PC-9 (cell line): ENCODE measurements around the gene NUDT22. TPM values are rescaled to one million over a fixed set of nuclear protein-coding genes. Genes with fewer than 3 reads are reported as not detected.
A peak's percentile ranks its signal among the peaks of the same experiment; 100 is the strongest.

Experiments used
- BruUV-seq: library from RNA; stranded (reverse); fragments of 400-500 nt; replicated peaks from 2 replicates; lab custom pipeline; 2021; lab: Mats Ljungman, UMichigan
- CTCF ChIA-PET: fragments of 300-600 bp; sonication (Branson Sonifier 250); formaldehyde crosslinking; loops from one replicate; lab custom pipeline; 2022; ENCODE audit warnings: antibody characterized with exemption; lab: Charles Lee
- POLR2A ChIA-PET: fragments of 300-600 bp; sonication (Branson Sonifier 250); formaldehyde crosslinking; loops from one replicate; lab custom pipeline; 2022; ENCODE audit warnings: antibody characterized with exemption; ENCODE audit not compliant: unreplicated experiment; lab: Charles Lee
- DNase-seq, 2 experiments: peaks; one replicate each; pipeline versions ENCODE4 v3.0.0 to v3.0.0-alpha.2; 2015 to 2022; ENCODE audit warnings: mixed read lengths in 1 of 2
- H2AFZ ChIP-seq: fragments of 200-600 bp; sonication (generic); 2 replicates; pipeline ENCODE4 v1.8.1; 2017; ENCODE audit warnings: antibody characterized with exemption
- H3F3A ChIP-seq: fragments of 200-600 bp; sonication (generic); 2 replicates; pipeline ENCODE4 v1.8.1; 2017; ENCODE audit warnings: antibody characterized with exemption, mild to moderate bottlenecking, low read depth; ENCODE audit not compliant: insufficient read depth
- H3K27ac ChIP-seq: fragments of 200-600 bp; sonication (generic); 2 replicates; pipeline ENCODE4 v1.6.1; 2016; ENCODE audit warnings: mixed run types
- H3K27me3 ChIP-seq: fragments of 200-600 bp; sonication (generic); 2 replicates; pipeline ENCODE4 v1.6.1; 2016; ENCODE audit warnings: low read depth, mixed run types; ENCODE audit not compliant: insufficient read depth
- H3K36me3 ChIP-seq: fragments of 200-600 bp; sonication (generic); 2 replicates; pipeline ENCODE4 v1.6.1; 2016; ENCODE audit warnings: low read depth, mixed run types
- H3K4me1 ChIP-seq: fragments of 200-600 bp; sonication (generic); replicated peaks from 2 replicates; pipeline ENCODE4 v1.6.1; 2016; ENCODE audit warnings: mixed run types; ENCODE audit not compliant: insufficient read depth
- H3K4me2 ChIP-seq: fragments of 200-600 bp; sonication (generic); 2 replicates; pipeline ENCODE4 v1.6.1; 2017; ENCODE audit warnings: mixed run types
- H3K4me3 ChIP-seq: fragments of 200-600 bp; sonication (generic); 2 replicates; pipeline ENCODE4 v1.6.1; 2016; ENCODE audit warnings: mixed run types
- H3K79me2 ChIP-seq: fragments of 200-600 bp; sonication (generic); 2 replicates; pipeline ENCODE4 v1.6.1; 2017; ENCODE audit warnings: low read depth, mixed run types
- H3K9me2 ChIP-seq: fragments of 200-600 bp; sonication (generic); 2 replicates; pipeline ENCODE4 v1.8.1; 2017; ENCODE audit warnings: mild to moderate bottlenecking; ENCODE audit not compliant: insufficient read depth
- H3K9me3 ChIP-seq: fragments of 200-600 bp; sonication (generic); 2 replicates; pipeline ENCODE4 v1.8.1; 2016; ENCODE audit warnings: low read depth; ENCODE audit not compliant: insufficient read depth
- H4K20me1 ChIP-seq: fragments of 200-600 bp; sonication (generic); 2 replicates; pipeline ENCODE4 v1.8.1; 2017; ENCODE audit not compliant: insufficient read depth
- CTCF ChIP-seq: fragments of 200-600 bp; sonication (generic); conservative IDR thresholded peaks from 2 replicates; pipeline ENCODE4 v1.6.1; 2017; ENCODE audit warnings: mixed run types, antibody characterized with exemption, mild to moderate bottlenecking, moderate library complexity
- EZH2 ChIP-seq: fragments of 200-600 bp; sonication (generic); IDR thresholded peaks from 2 replicates; pipeline ENCODE4 v1.8.0; 2017; ENCODE audit warnings: antibody characterized with exemption, low read depth
- intact Hi-C: fragments of 100-400 bp; cut with micrococcal nuclease; formaldehyde crosslinking; loops from one replicate; pipeline ENCODE4 v1.10.0; 2022; ENCODE audit not compliant: unreplicated experiment
- total RNA-seq: library from RNA; stranded (reverse); gene quantifications from 2 replicates; pipeline ENCODE4 v1.2.3, GENCODE V29; 2021

Gene NUDT22
- total RNA-seq, 1 experiment from 2014 or later = 87.4 TPM

DNA sequence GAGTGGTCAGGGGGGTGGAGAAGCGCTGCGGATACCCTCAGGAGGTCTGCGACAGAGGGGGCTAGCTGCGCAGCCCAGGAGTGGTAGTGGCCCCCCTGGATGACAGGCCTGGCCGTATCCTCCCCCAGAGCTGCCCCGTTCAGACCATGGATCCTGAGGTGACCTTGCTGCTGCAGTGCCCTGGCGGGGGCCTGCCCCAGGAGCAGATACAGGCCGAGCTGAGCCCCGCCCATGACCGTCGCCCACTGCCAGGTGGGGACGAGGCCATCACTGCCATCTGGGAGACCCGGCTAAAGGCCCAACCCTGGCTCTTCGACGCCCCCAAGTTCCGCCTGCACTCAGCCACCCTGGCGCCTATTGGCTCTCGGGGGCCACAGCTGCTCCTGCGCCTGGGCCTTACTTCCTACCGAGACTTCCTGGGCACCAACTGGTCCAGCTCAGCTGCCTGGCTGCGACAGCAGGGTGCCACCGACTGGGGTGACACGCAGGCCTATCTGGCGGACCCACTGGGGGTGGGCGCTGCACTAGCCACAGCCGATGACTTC lies 505 bp downstream of the NUDT22 start:
- no peaks in the 10 kb centered on the region for H3K36me3 ChIP-seq
- H3K4me3 ChIP-seq = peak overlapping the region; percentile 98
- peaks cover 26% of the 10 kb centered on the region for H3F3A ChIP-seq
- no peak overlapping the region for H3K27ac ChIP-seq
- peaks cover 34% of the 10 kb centered on the region for H3K79me2 ChIP-seq
- H3K4me1 ChIP-seq = peaks cover 27% of the 10 kb centered on the region
- DNase-seq = peak; percentile 63 to 66
- H3K9me2 ChIP-seq = no peaks in the 10 kb centered on the region
- no peaks in the 10 kb centered on the region for H3K27me3 ChIP-seq
- intact Hi-C loops = no loop called here
- POLR2A ChIA-PET = interaction anchor here (0.6 to 0.9 kb wide), 4 partner anchors 40 to 292 kb away, joined by 3 to 9 read pairs (median 6); no protein-coding TSS in a partner anchor
- TSS peak; percentile 45 for BruUV-seq
- no peak for TF ChIP-seq EZH2
- TF ChIP-seq CTCF = no peak
- peaks cover 3% of the 10 kb centered on the region for H4K20me1 ChIP-seq
- peak overlapping the region; percentile 99 for H3K4me2 ChIP-seq
- H2AFZ ChIP-seq = peak overlapping the region; percentile 96
- CTCF ChIA-PET = interaction anchor here (0.9 to 1.5 kb wide), 2 partner anchors 21 to 22 kb away, joined by 3 to 7 read pairs; no protein-coding TSS in a partner anchor
- H3K9me3 ChIP-seq = no peaks in the 10 kb centered on the region

DNA sequence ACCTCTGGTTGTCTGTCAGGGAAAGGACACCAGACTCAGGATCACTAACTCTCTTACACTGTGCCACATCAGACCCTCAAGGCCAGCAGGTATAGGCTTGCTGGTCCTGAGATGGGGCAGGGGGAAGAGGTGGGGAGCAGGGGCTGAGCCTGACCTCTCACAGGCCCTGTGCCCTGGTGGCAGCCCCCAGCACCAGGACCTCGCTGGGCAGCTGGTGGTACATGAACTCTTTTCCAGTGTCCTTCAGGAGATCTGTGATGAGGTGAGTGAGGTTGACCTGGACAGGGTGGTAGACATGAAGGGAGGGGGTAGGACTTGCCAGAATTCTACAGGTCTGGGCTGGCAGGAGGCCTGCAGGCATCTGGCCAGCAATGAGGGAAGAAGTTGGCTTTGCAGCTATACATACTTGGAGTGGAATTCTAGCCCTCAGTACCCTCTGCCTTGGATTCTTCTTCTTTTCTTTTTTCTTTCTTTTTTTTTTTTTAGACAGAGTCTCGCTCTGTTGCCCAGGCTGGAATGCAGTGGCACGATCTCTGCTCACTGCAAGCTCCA lies 1.4 kb downstream of the NUDT22 start:
- ChIA-PET CTCF (no interaction called here), POLR2A (interaction anchor here (0.5 to 0.6 kb wide), 2 partner anchors 19 to 40 kb away, joined by 4 read pairs; no protein-coding TSS in a partner anchor)
- no peak overlapping the region for H3K27ac ChIP-seq

More for the DNA sequence above, 1.4 kb downstream of the NUDT22 start:
- Histone ChIP-seq H3K4me3 (peak overlapping the region; percentile 98), H3K9me3 (no peaks in the 10 kb centered on the region), H4K20me1 (peaks cover 3% of the 10 kb centered on the region), H3K79me2 (peaks cover 34% of the 10 kb centered on the region), H3K36me3 (no peaks in the 10 kb centered on the region), H3K4me1 (peaks cover 27% of the 10 kb centered on the region), H3K4me2 (peak overlapping the region; percentile 99), H3K9me2 (no peaks in the 10 kb centered on the region), H2AFZ (no peak overlapping the region), H3F3A (peaks cover 23% of the 10 kb centered on the region), H3K27me3 (no peaks in the 10 kb centered on the region)
- no TSS peak for BruUV-seq
- no peak for TF ChIP-seq CTCF
- TF ChIP-seq EZH2 = no peak
- no peak for DNase-seq
- intact Hi-C loops = no loop called here
